Measurements from ENCODE around the gene DMRTC1. TPM values are rescaled to one million over a fixed set of nuclear protein-coding genes. Genes with fewer than 3 reads are reported as not detected.
"Not testable (repeated sequence)": the region's sequence is repeated elsewhere in the genome, so short reads cannot be mapped to it uniquely, and the experiment has no call there.

DMRTC1 gene
- total RNA-seq: 0.56 and 1.2 TPM in 2 replicates
- long read RNA-seq, partial matches to known transcripts: 0 of 1 reads
- long read RNA-seq, other reads (novel, unspliced or antisense): 0 of 1 reads

GRCh38 chrX:72943819-72944169 is at the start of gene DMRTC1:
Gene DMRTC1, minus strand, starts transcription at chrX:72943837. Its CDS starts 68,143 bp downstream, at chrX:72875694.
- not testable (repeated sequence) for H3K27me3 Mint-ChIP-seq (ENCODE audit: low read depth); H3K4me3 Mint-ChIP-seq; H3K4me1 Mint-ChIP-seq; H3K27ac Mint-ChIP-seq (ENCODE audit: unreplicated experiment); H3K9me3 Mint-ChIP-seq; DNase-seq (ENCODE audit: low read depth, low spot score); H3K36me3 Mint-ChIP-seq (ENCODE audit: low read depth)

GRCh38 chrX:72980894-72981469 is 37.3 kb upstream of the DMRTC1 start:
- not testable (repeated sequence) for H3K4me1 Mint-ChIP-seq; H3K27ac Mint-ChIP-seq (ENCODE audit: unreplicated experiment); H3K4me3 Mint-ChIP-seq; DNase-seq (ENCODE audit: low read depth, low spot score); H3K36me3 Mint-ChIP-seq (ENCODE audit: low read depth); H3K27me3 Mint-ChIP-seq (ENCODE audit: low read depth); H3K9me3 Mint-ChIP-seq

- not testable (repeated sequence) for H3K4me3 Mint-ChIP-seq; DNase-seq (ENCODE audit: low read depth, low spot score); H3K27me3 Mint-ChIP-seq (ENCODE audit: low read depth)
Measured at GRCh38 chrX:72974885-72975284, 31.2 kb upstream of the DMRTC1 start.

GRCh38 chrX:72971859-72972258 is 28.2 kb upstream of the DMRTC1 start:
- H3K27me3 Mint-ChIP-seq (ENCODE audit: low read depth); H3K36me3 Mint-ChIP-seq (ENCODE audit: low read depth); H3K27ac Mint-ChIP-seq (ENCODE audit: unreplicated experiment): not testable (repeated sequence)

More at GRCh38 chrX:72974885-72975284, 31.2 kb upstream of the DMRTC1 start:
- H3K36me3 Mint-ChIP-seq (ENCODE audit: low read depth); H3K4me1 Mint-ChIP-seq; H3K9me3 Mint-ChIP-seq; H3K27ac Mint-ChIP-seq (ENCODE audit: unreplicated experiment): not testable (repeated sequence)

GRCh38 chrX:72959971-72960370 is 16.3 kb upstream of the DMRTC1 start:
- not testable (repeated sequence) for DNase-seq (ENCODE audit: low read depth, low spot score); H3K4me1 Mint-ChIP-seq; H3K36me3 Mint-ChIP-seq (ENCODE audit: low read depth)

More at GRCh38 chrX:72971859-72972258, 28.2 kb upstream of the DMRTC1 start:
- not testable (repeated sequence) for H3K9me3 Mint-ChIP-seq; H3K4me1 Mint-ChIP-seq; H3K4me3 Mint-ChIP-seq; DNase-seq (ENCODE audit: low read depth, low spot score)

GRCh38 chrX:72943035-72943818 is 410 bp downstream of the DMRTC1 start:
- H3K4me1 Mint-ChIP-seq; DNase-seq (ENCODE audit: low read depth, low spot score); H3K36me3 Mint-ChIP-seq (ENCODE audit: low read depth); H3K9me3 Mint-ChIP-seq; H3K4me3 Mint-ChIP-seq; H3K27me3 Mint-ChIP-seq (ENCODE audit: low read depth); H3K27ac Mint-ChIP-seq (ENCODE audit: unreplicated experiment): not testable (repeated sequence)

More at GRCh38 chrX:72959971-72960370, 16.3 kb upstream of the DMRTC1 start:
- H3K4me3 Mint-ChIP-seq; H3K27me3 Mint-ChIP-seq (ENCODE audit: low read depth); H3K9me3 Mint-ChIP-seq; H3K27ac Mint-ChIP-seq (ENCODE audit: unreplicated experiment): not testable (repeated sequence)

- not testable (repeated sequence) for DNase-seq (ENCODE audit: low read depth, low spot score); H3K4me3 Mint-ChIP-seq; H3K36me3 Mint-ChIP-seq (ENCODE audit: low read depth); H3K4me1 Mint-ChIP-seq; H3K27ac Mint-ChIP-seq (ENCODE audit: unreplicated experiment); H3K27me3 Mint-ChIP-seq (ENCODE audit: low read depth); H3K9me3 Mint-ChIP-seq
Measured at GRCh38 chrX:72942272-72942671, 1.4 kb downstream of the DMRTC1 start.

- not testable (repeated sequence) for H3K4me3 Mint-ChIP-seq; H3K4me1 Mint-ChIP-seq; H3K9me3 Mint-ChIP-seq; H3K27me3 Mint-ChIP-seq (ENCODE audit: low read depth); DNase-seq (ENCODE audit: low read depth, low spot score); H3K27ac Mint-ChIP-seq (ENCODE audit: unreplicated experiment); H3K36me3 Mint-ChIP-seq (ENCODE audit: low read depth)
Measured at GRCh38 chrX:72937906-72938305, 5.7 kb downstream of the DMRTC1 start, which contains the start of gene FAM236A. Gene FAM236A, plus strand, starts transcription at chrX:72938206. Its CDS starts 57 bp downstream, at chrX:72938263.

GRCh38 chrX:72936882-72937455 is 6.7 kb downstream of the DMRTC1 start:
- not testable (repeated sequence) for H3K9me3 Mint-ChIP-seq; DNase-seq (ENCODE audit: low read depth, low spot score); H3K4me1 Mint-ChIP-seq; H3K4me3 Mint-ChIP-seq; H3K27me3 Mint-ChIP-seq (ENCODE audit: low read depth); H3K36me3 Mint-ChIP-seq (ENCODE audit: low read depth); H3K27ac Mint-ChIP-seq (ENCODE audit: unreplicated experiment)

- not testable (repeated sequence) for H3K9me3 Mint-ChIP-seq; H3K4me1 Mint-ChIP-seq; H3K27me3 Mint-ChIP-seq (ENCODE audit: low read depth); H3K27ac Mint-ChIP-seq (ENCODE audit: unreplicated experiment); DNase-seq (ENCODE audit: low read depth, low spot score); H3K4me3 Mint-ChIP-seq; H3K36me3 Mint-ChIP-seq (ENCODE audit: low read depth)
Measured at GRCh38 chrX:72936455-72936854, 7.2 kb downstream of the DMRTC1 start.

- H3K4me1 Mint-ChIP-seq; H3K4me3 Mint-ChIP-seq; H3K27me3 Mint-ChIP-seq (ENCODE audit: low read depth); H3K36me3 Mint-ChIP-seq (ENCODE audit: low read depth); H3K9me3 Mint-ChIP-seq; H3K27ac Mint-ChIP-seq (ENCODE audit: unreplicated experiment); DNase-seq (ENCODE audit: low read depth, low spot score): not testable (repeated sequence)
Measured at GRCh38 chrX:72932283-72932682, 11.4 kb downstream of the DMRTC1 start.

- not testable (repeated sequence) for H3K4me1 Mint-ChIP-seq; H3K9me3 Mint-ChIP-seq; H3K4me3 Mint-ChIP-seq; H3K27ac Mint-ChIP-seq (ENCODE audit: unreplicated experiment); H3K36me3 Mint-ChIP-seq (ENCODE audit: low read depth); DNase-seq (ENCODE audit: low read depth, low spot score); H3K27me3 Mint-ChIP-seq (ENCODE audit: low read depth)
Measured at GRCh38 chrX:72916096-72916495, 27.5 kb downstream of the DMRTC1 start.

GRCh38 chrX:72912315-72912714 is 31.3 kb downstream of the DMRTC1 start, which contains the start of gene FAM236C:
Gene FAM236C, plus strand, starts transcription at chrX:72912615. Its CDS starts 100 bp downstream, at chrX:72912715.
- not testable (repeated sequence) for DNase-seq (ENCODE audit: low read depth, low spot score); H3K4me1 Mint-ChIP-seq; H3K4me3 Mint-ChIP-seq; H3K9me3 Mint-ChIP-seq; H3K27me3 Mint-ChIP-seq (ENCODE audit: low read depth); H3K36me3 Mint-ChIP-seq (ENCODE audit: low read depth); H3K27ac Mint-ChIP-seq (ENCODE audit: unreplicated experiment)

All from neural crest cell (in vitro differentiated cells).